ENCODE results near the gene KCNQ5.

The KCNQ5 gene

DNA sequence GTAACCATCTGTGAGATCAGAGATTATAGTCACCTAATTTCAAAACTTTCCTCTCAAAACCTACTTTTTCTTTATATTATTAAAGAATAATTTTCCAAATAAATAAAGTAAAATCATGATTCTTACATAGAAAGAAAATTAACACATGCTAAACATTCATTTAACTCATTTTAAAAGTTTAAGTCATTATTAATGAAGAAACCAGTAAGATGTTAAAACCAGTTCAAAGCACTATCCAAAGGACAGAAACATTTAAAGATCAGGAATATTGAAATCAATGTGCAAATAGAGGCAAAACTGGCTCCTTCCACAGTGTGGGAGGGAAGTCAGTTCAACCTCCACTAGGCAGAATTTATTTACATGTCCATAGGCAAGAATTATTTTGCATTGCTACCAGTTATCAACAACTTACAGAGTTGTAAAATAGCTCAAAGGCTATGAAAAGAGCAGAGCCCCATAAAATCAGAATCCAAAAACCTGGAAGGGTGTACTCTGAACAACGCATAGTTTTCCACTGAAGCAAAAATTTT lies 456.5 kb downstream of the KCNQ5 start:
- no peak for DNase-seq

- DNase-seq = no peak
These were observed 457.2 kb downstream of the KCNQ5 start for GRCh38 chr6:73078908-73079610.

DNA sequence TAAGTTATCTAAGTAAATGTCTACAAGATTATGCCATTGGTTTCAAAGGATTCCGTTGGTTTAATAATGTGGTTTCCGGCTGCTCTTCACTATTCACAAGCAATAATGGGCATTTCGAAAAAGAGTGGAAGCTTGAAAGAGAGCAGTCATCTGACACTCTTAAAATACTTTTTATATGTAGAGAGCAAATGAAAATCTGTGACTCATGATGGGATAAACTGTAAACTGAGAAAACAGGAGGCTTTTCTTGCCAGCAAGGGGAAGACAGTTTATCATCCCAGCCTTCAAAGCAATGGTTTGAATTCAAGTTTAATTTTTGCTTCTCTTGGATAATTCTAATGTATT lies 457.7 kb downstream of the KCNQ5 start:
- DNase-seq = no peak

DNA sequence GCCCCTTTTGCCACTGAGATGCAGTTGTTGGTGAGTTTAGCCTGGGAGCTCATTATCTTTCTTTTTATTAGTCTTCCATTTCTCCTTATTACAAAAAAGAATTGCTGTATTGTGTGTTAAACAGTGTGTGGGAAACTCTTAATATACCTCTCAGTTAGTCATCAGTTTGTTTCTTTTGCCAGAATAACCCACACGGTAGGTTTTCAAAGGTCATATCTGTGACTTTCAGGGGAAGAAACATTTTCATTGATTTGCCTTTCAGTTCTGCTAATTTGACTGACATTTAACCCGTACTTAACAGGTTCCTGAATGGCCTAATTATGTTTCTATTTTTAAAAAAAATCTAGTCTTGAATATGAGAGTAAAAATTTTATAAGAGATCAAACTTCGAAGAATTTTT lies 458.1 kb downstream of the KCNQ5 start:
- no peak for DNase-seq

GRCh38 chr6:73081955-73082354 lies 460.1 kb downstream of the KCNQ5 start:
- no peak for DNase-seq

DNA sequence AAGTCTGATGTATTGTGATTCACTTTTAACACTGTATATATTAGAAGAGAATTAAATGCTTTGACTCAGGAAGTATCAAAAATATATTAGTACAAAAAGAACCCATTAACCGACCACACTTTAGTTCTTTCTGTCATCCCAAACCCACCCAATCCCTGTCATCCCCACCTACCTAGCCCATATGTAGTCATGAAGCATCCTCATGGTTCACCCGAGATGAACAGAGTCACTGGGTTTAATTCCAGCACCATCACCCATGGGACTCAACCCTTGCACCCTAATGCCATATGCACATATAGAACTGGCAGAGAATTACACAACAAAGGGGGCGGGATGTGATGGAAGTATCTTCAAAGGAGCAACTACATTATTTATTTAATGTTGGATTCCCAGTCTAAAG lies 462.0 kb downstream of the KCNQ5 start:
- no peak for DNase-seq

- no peak for DNase-seq
These were observed 463.6 kb downstream of the KCNQ5 start for GRCh38 chr6:73085443-73085871.

DNA sequence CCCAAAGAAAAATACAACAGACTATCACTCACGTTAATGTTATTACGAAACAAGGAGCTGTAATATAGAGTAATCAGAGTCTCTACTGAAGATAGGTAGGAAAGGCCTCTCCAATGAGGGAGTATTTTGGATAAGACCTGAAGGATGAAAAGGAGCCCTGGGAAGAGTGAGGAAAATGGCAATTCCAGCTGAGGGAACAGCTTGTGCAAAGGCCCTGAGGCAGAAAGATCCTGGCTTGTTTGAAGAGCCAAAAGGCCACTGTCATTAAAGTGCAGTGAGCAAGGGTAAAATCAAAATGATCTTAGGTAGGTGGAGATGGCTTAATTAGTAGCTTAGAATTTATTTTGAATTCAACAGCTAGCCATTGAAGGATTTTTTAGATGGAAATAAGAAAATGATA lies 464.9 kb downstream of the KCNQ5 start:
- DNase-seq = no peak

DNA sequence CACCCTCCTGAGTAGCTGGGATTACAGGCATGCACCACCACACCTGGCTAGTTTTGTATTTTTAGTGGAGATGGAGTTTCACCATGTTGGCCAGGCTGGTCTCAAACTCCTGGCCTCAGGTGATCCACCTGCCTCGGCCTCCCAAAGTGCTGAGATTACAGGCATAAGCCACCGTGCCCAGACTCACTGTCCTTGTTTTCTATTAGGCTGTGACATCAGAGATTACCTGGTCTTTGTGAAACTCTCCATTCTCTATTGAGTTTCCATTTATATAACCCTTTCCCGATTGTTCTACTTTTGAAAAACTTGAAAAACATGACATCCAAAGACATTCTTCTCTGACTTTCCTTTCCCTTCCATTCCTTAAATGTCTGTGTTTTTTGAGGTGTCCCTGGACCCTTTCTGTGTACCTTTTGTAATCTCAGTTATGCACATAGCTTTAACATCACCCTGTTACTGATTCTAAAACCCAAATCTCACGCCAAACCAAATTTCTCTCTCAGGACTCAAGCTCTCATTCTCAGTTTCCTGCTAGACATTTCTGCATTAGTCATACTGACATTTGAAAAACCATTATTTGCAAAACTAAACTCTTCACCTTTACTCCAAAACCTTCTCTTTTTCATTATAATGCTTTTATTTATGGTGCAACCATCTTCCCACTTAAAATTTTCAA lies 466.4 kb downstream of the KCNQ5 start:
- DNase-seq = no peak

DNA sequence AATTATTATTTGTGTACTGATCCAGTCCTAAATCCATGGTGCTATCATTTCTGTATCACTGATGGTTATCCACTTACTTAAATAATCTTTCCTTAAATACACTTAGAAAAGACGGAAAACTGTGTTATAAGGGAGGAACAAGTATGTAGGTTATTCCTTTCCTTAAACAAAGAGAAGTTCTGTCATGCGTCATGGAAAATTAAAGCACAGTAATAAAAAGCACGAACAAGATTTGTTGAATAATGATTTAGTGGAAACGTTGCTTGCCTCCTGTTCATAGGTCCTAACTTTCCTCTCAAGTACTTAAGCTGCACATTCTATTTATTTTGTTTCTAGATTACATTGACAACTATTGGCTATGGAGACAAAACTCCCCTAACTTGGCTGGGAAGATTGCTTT lies 483.1 kb downstream of the KCNQ5 start:
- no peak for DNase-seq

- DNase-seq = no peak
These were observed 485.2 kb downstream of the KCNQ5 start for GRCh38 chr6:73107016-73107415.

DNA sequence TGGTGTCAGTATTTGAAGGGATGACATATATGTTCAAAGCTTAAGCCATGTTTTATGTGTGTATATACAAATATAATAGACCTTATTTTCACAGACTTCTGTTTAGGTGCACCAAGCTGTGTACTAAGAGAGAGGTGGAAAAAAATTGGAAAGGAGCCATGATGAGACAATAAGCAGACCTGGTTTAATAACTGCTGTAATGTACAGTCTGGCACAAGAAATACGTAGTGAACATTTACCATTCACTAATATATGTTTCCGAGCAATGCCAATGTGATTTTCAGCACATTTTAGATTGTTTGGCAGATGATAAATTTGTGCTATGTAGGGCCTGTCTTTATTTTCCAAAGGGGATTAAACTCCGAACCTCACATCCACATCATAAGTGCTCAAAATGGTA lies 487.1 kb downstream of the KCNQ5 start:
- DNase-seq = no peak

DNA sequence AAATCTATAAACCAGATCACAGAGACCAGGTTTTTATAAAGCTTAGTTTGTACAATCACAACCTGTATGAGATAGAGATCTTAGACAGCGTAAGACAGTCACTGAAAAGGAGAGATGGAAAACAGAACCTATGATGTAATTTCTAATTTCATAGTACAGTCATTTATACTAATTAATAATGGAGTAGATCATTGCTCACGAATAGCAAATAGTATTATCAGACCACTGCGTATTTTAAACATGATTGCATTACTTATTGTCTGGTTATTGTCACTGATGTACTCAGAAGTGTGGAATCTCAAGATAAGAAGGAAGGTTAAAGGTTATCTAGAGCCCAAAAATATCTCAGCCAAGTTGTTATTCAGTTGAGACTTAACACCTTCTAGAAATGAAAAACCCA lies 487.8 kb downstream of the KCNQ5 start:
- DNase-seq = no peak

- DNase-seq = no peak
These were observed 494.5 kb downstream of the KCNQ5 start for GRCh38 chr6:73116330-73116729.

- DNase-seq = no peak
These were observed 499.6 kb downstream of the KCNQ5 start for GRCh38 chr6:73121421-73121993.

DNA sequence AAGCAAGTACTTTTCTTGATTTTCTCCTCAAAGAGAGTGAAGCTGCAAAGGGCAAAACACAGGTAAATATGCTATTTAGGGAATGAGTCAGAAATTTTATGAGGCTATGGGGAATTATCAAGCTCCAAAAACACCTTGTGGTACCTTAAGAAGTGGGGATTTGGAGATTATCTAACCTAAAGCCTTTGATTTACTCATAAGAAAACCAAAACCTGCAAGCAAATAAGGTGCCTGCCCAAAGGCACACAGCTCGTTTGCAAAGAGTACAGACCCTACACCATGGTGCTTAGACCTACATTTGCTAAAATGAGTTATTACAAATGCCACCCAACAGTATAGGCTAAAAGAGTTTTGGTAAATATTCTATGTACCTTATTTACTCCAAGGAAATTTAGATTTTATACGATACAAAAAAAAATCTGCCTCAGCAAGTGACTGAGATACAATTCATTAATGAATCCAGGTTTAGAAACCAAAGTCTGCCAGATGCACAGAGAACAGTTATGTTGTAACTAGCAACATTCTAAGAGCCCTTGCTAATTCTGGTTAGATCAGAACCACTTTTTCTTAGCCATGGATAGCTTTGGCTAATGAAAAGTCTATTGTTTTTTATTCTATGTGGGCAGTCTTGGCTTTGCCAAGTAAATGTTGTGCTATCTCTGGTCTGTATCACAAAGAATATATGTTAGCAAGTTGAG lies 501.9 kb downstream of the KCNQ5 start:
- DNase-seq = no peak

- DNase-seq = peak; percentile 77
These were observed 508.0 kb downstream of the KCNQ5 start for GRCh38 chr6:73129653-73130443.

GRCh38 chr6:73131706-73132105 lies 509.8 kb downstream of the KCNQ5 start:
- no peak for DNase-seq

GRCh38 chr6:73134588-73134987 lies 512.7 kb downstream of the KCNQ5 start:
- DNase-seq = no peak

- no peak for DNase-seq
These were observed 518.0 kb downstream of the KCNQ5 start for GRCh38 chr6:73139681-73140383.

DNA sequence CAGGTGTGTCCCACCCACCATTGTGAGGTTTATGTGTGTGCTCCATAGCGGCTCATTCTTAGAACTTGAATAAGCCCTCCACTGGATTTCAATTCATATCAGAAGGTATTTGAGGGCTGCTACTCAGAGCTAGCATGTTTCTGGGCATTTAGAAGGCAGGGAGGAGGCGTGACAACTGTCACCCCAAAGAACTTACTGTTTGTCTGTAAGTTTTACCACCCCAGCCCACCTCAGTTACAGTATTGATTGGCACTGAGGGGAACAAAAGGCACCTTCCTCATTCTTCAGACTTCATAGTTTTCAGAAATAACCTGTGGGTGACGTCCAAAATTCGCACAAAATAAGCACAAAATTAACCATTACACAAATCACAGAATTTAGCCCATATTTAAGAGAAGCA lies 521.7 kb downstream of the KCNQ5 start:
- DNase-seq = no peak

- no peak for DNase-seq
These were observed 522.7 kb downstream of the KCNQ5 start for GRCh38 chr6:73144516-73144915.

Measured in activated T-cell treated with anti-CD3 and anti-CD28 coated beads, Interleukin-2, amount 50 U/mL, for 1 hour (primary cell).